CD4-positive, CD25-positive, alpha-beta regulatory T cell (primary cell): ENCODE data around the gene SLC19A3. TPM values are rescaled to one million over a fixed set of nuclear protein-coding genes. Genes with fewer than 3 reads are reported as not detected.

Source experiments
- ATAC-seq, 2 donors: fragments of 150-1000 bp; cut with Tn5 transposase; one replicate each; pipeline ENCODE4 v1.10.0; 2021; ENCODE audit warnings: low read depth in 2 of 2, moderate number of reproducible peaks in 2 of 2, moderate library complexity in 1 of 2
- DNase-seq, 3 donors: peaks; one replicate each; pipeline versions ENCODE4 v3.0.0 to v3.0.0-alpha.2; 2012 to 2022; ENCODE audit warnings: mixed read lengths in 1 of 3
- H3K27ac ChIP-seq: one replicate; pipeline ENCODE4 v1.7.0; 2013; ENCODE audit warnings: mild to moderate bottlenecking, low read length; ENCODE audit not compliant: insufficient read depth, poor library complexity, severe bottlenecking
- H3K27me3 ChIP-seq: one replicate; pipeline ENCODE4 v1.7.0; 2013; ENCODE audit warnings: low read length; ENCODE audit not compliant: control insufficient read depth, insufficient read depth
- H3K36me3 ChIP-seq: one replicate; pipeline ENCODE4 v1.7.0; 2013; ENCODE audit warnings: mild to moderate bottlenecking, low read length, moderate library complexity; ENCODE audit not compliant: control insufficient read depth, insufficient read depth
- H3K4me1 ChIP-seq: 2 replicates; pipeline ENCODE4 v1.7.0; 2013; ENCODE audit warnings: mild to moderate bottlenecking, low read length; ENCODE audit not compliant: insufficient read depth, control insufficient read depth, poor library complexity, severe bottlenecking
- H3K4me3 ChIP-seq: one replicate; pipeline ENCODE4 v1.7.0; 2013; ENCODE audit warnings: low read depth, mild to moderate bottlenecking, low read length, moderate library complexity
- H3K9me3 ChIP-seq, 2 experiments: 1 replicate in 1 of 2; 2 replicates in 1 of 2; pipeline ENCODE4 v1.7.0; 2013; ENCODE audit warnings: low read length in 2 of 2, mild to moderate bottlenecking in 1 of 2, moderate library complexity in 1 of 2; ENCODE audit not compliant: control insufficient read depth in 2 of 2
- H3K27ac Mint-ChIP-seq, 3 donors: one replicate each; pipeline ENCODE4 v1.8.0; 2020 to 2022; ENCODE audit warnings: mild to moderate bottlenecking in 3 of 3, mixed read lengths in 3 of 3, moderate library complexity in 2 of 3
- H3K27me3 Mint-ChIP-seq: one replicate; pipeline ENCODE4 v1.8.0; 2022; ENCODE audit warnings: mild to moderate bottlenecking, mixed read lengths
- H3K36me3 Mint-ChIP-seq: one replicate; pipeline ENCODE4 v1.8.0; 2020; ENCODE audit warnings: mixed read lengths
- H3K4me1 Mint-ChIP-seq, 4 donors: one replicate each; pipeline ENCODE4 v1.8.0; 2020 to 2022; ENCODE audit warnings: mixed read lengths in 4 of 4, mild to moderate bottlenecking in 1 of 4
- H3K4me3 Mint-ChIP-seq, 4 donors: one replicate each; pipeline ENCODE4 v1.8.0; 2020 to 2022; ENCODE audit warnings: mild to moderate bottlenecking in 4 of 4, mixed read lengths in 4 of 4, moderate library complexity in 3 of 4
- H3K9me3 Mint-ChIP-seq, 7 donors: one replicate each; pipeline ENCODE4 v1.8.0; 2020 to 2022; ENCODE audit warnings: mixed read lengths in 7 of 7, mild to moderate bottlenecking in 3 of 7, moderate library complexity in 2 of 7
- polyA plus RNA-seq, 4 donors: library from polyadenylated mRNA; unstranded; fragments of 300-500 nt; fragmentation: Illumina TruSeq; gene quantifications; one replicate each; pipeline ENCODE4 v1.2.3, GENCODE V29; 2021
- total RNA-seq: library from RNA; stranded (reverse); gene quantifications from one replicate; pipeline ENCODE4 v1.2.3, GENCODE V29; 2022

SLC19A3 gene
- total and polyA plus RNA-seq, 5 donors from 2014 or later, result not detected

DNA sequence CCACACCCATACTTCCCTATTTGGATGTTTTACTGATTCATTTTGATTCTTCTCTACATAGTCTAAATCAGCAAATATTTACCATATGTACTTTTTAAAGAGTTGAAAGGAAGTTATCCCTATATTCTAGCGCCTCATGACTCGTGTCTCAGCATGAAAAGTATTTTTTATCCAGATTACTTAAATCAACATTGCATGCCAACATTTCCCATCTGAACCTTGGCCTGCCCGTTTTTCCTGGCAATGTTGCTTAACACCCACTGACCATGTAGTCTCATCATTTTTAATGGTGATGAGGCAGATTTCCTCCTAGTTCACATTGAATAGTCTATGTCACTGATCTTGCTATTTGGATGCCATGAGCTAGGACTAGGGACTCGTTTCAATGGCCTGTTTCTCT is 64.4 kb downstream of the SLC19A3 start:
- Mint-ChIP-seq H3K9me3 (peaks cover 0 to 1% (median 0%) of the 10 kb centered on the region in 7 donors), H3K4me1 (no peaks in the 10 kb centered on the region), H3K4me3 (no peak overlapping the region), H3K36me3 (no peaks in the 10 kb centered on the region), H3K27me3 (no peaks in the 10 kb centered on the region), H3K27ac (no peak overlapping the region)
- Histone ChIP-seq H3K27ac (no peak overlapping the region), H3K27me3 (no peaks in the 10 kb centered on the region), H3K9me3 (no peaks in the 10 kb centered on the region), H3K36me3 (no peaks in the 10 kb centered on the region), H3K4me3 (no peak overlapping the region), H3K4me1 (no peaks in the 10 kb centered on the region)
- ATAC-seq (no peak), DNase-seq (no peak)

DNA sequence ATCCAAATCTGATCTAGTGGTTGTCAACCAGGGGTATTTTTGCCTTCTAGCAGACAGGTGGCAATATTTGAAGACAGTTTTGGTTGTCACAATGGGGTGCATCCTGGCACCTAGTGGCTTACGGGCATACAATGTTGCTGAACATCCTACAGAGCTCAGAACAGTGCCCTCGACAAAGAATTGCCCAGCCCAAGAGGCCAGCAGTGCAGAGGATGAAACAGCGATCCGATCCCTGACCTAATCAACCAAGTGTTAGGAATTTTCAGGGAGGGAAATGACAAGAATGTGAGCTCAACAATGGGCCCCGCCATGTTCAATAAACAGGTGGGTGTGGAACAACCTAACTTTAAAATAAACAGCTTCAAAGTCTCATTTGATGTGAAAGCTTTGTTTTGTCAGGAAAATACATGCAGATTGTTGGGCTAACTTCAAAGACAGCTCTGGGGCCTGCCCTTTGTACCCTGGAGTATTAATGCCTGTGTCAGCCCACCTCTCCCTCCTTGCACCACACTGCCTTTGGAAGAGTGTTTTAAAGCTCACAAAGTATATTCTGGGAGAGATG is 73.8 kb downstream of the SLC19A3 start:
- DNase-seq, result no peak
- no peak overlapping the region for H3K27ac Mint-ChIP-seq
- no peaks in the 10 kb centered on the region for H3K4me1 Mint-ChIP-seq
- no peaks in the 10 kb centered on the region for H3K4me1 ChIP-seq
- no peaks in the 10 kb centered on the region for H3K9me3 ChIP-seq
- no peaks in the 10 kb centered on the region for H3K9me3 Mint-ChIP-seq
- no peak for ATAC-seq
- H3K27me3 ChIP-seq, result no peaks in the 10 kb centered on the region
- H3K27ac ChIP-seq, result no peak overlapping the region
- H3K4me3 Mint-ChIP-seq, result no peak overlapping the region
- peaks cover 9% of the 10 kb centered on the region for H3K27me3 Mint-ChIP-seq
- no peak overlapping the region for H3K4me3 ChIP-seq
- H3K36me3 ChIP-seq, result no peaks in the 10 kb centered on the region
- no peaks in the 10 kb centered on the region for H3K36me3 Mint-ChIP-seq

DNA sequence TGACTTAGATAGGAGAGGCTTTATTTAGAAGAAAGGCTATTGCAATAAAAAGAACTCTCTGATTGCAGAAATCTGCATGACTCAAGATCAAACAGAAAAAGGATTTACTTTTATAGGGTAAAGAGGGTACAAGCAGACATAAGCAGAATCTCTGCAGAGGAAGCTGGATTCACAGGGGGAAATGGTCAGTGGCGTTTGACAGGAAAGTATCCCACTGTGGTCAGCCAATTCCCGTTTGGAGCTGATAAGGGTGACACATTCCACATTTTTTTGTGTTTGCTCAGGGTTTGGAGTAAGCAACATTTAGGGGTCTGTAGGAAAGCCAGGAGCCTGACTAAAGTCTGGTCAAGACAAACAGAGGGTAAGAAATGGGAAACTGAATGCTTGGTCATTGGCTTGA is 75.2 kb downstream of the SLC19A3 start:
- H3K27me3 ChIP-seq, result no peaks in the 10 kb centered on the region
- H3K27ac Mint-ChIP-seq, result no peak overlapping the region
- peaks cover 8% of the 10 kb centered on the region for H3K27me3 Mint-ChIP-seq
- H3K9me3 ChIP-seq, result no peaks in the 10 kb centered on the region
- DNase-seq (no peak), ATAC-seq (no peak)
- no peak overlapping the region for H3K4me3 Mint-ChIP-seq
- H3K4me1 ChIP-seq, result no peaks in the 10 kb centered on the region
- H3K9me3 Mint-ChIP-seq, result no peaks in the 10 kb centered on the region
- H3K27ac ChIP-seq, result no peak overlapping the region
- no peaks in the 10 kb centered on the region for H3K36me3 ChIP-seq
- H3K4me3 ChIP-seq, result no peak overlapping the region
- H3K36me3 Mint-ChIP-seq, result no peaks in the 10 kb centered on the region
- no peaks in the 10 kb centered on the region for H3K4me1 Mint-ChIP-seq

DNA sequence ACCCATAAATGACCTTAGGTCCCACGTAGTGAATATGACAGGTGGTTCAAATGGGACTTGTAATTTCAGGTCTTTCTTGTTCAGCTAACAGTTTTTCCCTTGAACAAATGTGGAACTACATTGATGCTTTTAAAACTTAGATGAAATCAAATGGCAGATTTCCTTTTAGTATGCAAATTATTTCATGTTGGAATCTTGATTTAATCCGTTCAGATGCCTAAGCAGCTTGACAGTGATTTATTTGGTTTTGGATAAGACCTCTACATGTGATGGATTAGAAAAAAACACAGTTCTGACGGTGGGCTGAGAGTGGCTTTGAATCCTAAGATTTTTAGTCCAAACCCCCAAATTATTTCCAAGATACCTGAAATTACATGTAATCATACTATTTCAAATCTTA is 83.6 kb downstream of the SLC19A3 start:
- Mint-ChIP-seq H3K9me3 (no peaks in the 10 kb centered on the region), H3K27ac (no peak overlapping the region), H3K4me3 (no peak overlapping the region), H3K36me3 (no peaks in the 10 kb centered on the region), H3K27me3 (peaks cover 21% of the 10 kb centered on the region), H3K4me1 (no peaks in the 10 kb centered on the region)
- ATAC-seq, result no peak
- no peaks in the 10 kb centered on the region for H3K36me3 ChIP-seq
- no peak overlapping the region for H3K4me3 ChIP-seq
- no peak for DNase-seq
- H3K4me1 ChIP-seq, result no peaks in the 10 kb centered on the region
- peaks cover 3% of the 10 kb centered on the region for H3K27me3 ChIP-seq
- H3K27ac ChIP-seq, result no peak overlapping the region
- no peaks in the 10 kb centered on the region for H3K9me3 ChIP-seq

Other genes with a start within 250 kb of the SLC19A3 start
- 64.0 TPM for gene AGFG1, start 245.9 kb downstream of the SLC19A3 start, total RNA-seq
- gene AGFG1, start 245.9 kb downstream of the SLC19A3 start, polyA plus RNA-seq, result 10 to 100 TPM; 14.9 to 28.7 (median 20.2) TPM
- gene SCYGR2, start 119.1 kb downstream of the SLC19A3 start, total RNA-seq, result not detected
- not detected for gene SCYGR2, start 119.1 kb downstream of the SLC19A3 start, polyA plus RNA-seq
- not detected for gene SCYGR3, start 103.2 kb downstream of the SLC19A3 start, total RNA-seq
- gene SCYGR3, start 103.2 kb downstream of the SLC19A3 start, polyA plus RNA-seq, result not detected
- gene SCYGR4, start 100.5 kb downstream of the SLC19A3 start, total RNA-seq, result not detected
- not detected for gene SCYGR4, start 100.5 kb downstream of the SLC19A3 start, polyA plus RNA-seq
- not detected for gene SCYGR5, start 51.2 kb downstream of the SLC19A3 start, total RNA-seq
- not detected for gene SCYGR5, start 51.2 kb downstream of the SLC19A3 start, polyA plus RNA-seq
- gene SCYGR6, start 6.7 kb upstream of the SLC19A3 start, total RNA-seq, result not detected
- gene SCYGR6, start 6.7 kb upstream of the SLC19A3 start, polyA plus RNA-seq, result not detected
- gene SCYGR7, start 10.3 kb upstream of the SLC19A3 start, total RNA-seq, result not detected
- not detected for gene SCYGR7, start 10.3 kb upstream of the SLC19A3 start, polyA plus RNA-seq
- not detected for gene SCYGR8, start 27.9 kb upstream of the SLC19A3 start, total RNA-seq
- not detected for gene SCYGR8, start 27.9 kb upstream of the SLC19A3 start, polyA plus RNA-seq
- 3.7 TPM for gene CCL20, start 95.8 kb upstream of the SLC19A3 start, total RNA-seq
- 1 to 10 TPM in 3 of 4 donors, under 1 TPM in 1; 0.94 to 2.3 (median 2.1) TPM for gene CCL20, start 95.8 kb upstream of the SLC19A3 start, polyA plus RNA-seq
- gene DAW1, start 153.6 kb upstream of the SLC19A3 start, total RNA-seq, result not detected
- not detected for gene DAW1, start 153.6 kb upstream of the SLC19A3 start, polyA plus RNA-seq